OCI-LY3 (cell line): ENCODE results near the gene PLCZ1.
"Not testable (repeated sequence)": the region's sequence is repeated elsewhere in the genome, so short reads cannot be mapped to it uniquely, and the experiment has no call there.

Experiments used
- H2AFZ ChIP-seq: fragments of 200-600, 300-600 bp; shearing (Covaris generic); 2 replicates; pipeline ENCODE4 v1.6.0; 2014; ENCODE audit warnings: antibody characterized with exemption, low read depth, low read length
- H3K27ac ChIP-seq: fragments of 200-600, 300-600 bp; sonication (generic); 2 replicates; pipeline ENCODE4 v1.5.1; 2014; ENCODE audit warnings: mild to moderate bottlenecking, low read length, moderate library complexity, mixed read lengths
- H3K27me3 ChIP-seq: fragments of 200-600, 300-600 bp; sonication (generic); 2 replicates; pipeline ENCODE4 v1.6.1; 2014; ENCODE audit warnings: low read depth, low read length, mixed read lengths
- H3K36me3 ChIP-seq: fragments of 200-600, 300-600 bp; sonication (generic); replicated peaks from 2 replicates; pipeline ENCODE3; 2014; ENCODE audit warnings: low read depth, low read length, mixed read lengths
- H3K4me1 ChIP-seq: fragments of 300-600, 200-600 bp; sonication (generic); 2 replicates; pipeline ENCODE4 v1.6.1; 2014; ENCODE audit warnings: low read length, mixed read lengths
- H3K4me2 ChIP-seq: fragments of 200-600, 300-600 bp; sonication (generic); 2 replicates; pipeline ENCODE4 v1.6.1; 2014; ENCODE audit warnings: low read length, mixed read lengths
- H3K4me3 ChIP-seq: fragments of 300-600, 200-600 bp; sonication (generic); 2 replicates; pipeline ENCODE4 v1.5.1; 2014; ENCODE audit warnings: antibody characterized with exemption, mild to moderate bottlenecking, low read length, moderate library complexity
- H3K79me2 ChIP-seq: fragments of 300-600, 200-600 bp; shearing (Covaris generic); 2 replicates; pipeline ENCODE4 v1.6.1; 2014; ENCODE audit warnings: mild to moderate bottlenecking, low read length, mixed read lengths
- H3K9ac ChIP-seq: fragments of 300-600, 200-600 bp; shearing (Covaris generic); 2 replicates; pipeline ENCODE4 v1.6.0; 2014; ENCODE audit warnings: mild to moderate bottlenecking, low read length, moderate library complexity
- H3K9me3 ChIP-seq: fragments of 200-600, 300-600 bp; shearing (Covaris generic); 2 replicates; pipeline ENCODE4 v1.6.1; 2014; ENCODE audit warnings: low read length, mixed read lengths; ENCODE audit not compliant: insufficient read depth
- H4K20me1 ChIP-seq: fragments of 200-600, 300-600 bp; sonication (generic); 2 replicates; pipeline ENCODE4 v1.6.1; 2016; ENCODE audit warnings: low read length, mixed read lengths; ENCODE audit not compliant: insufficient read depth
- EZH2phosphoT487 ChIP-seq: fragments of 200-600 bp; shearing (Covaris generic); IDR thresholded peaks from 2 replicates; pipeline ENCODE4 v1.6.1; 2018; ENCODE audit warnings: antibody characterized with exemption, mixed run types, low read depth
- TF ChIP-seq, protein P1 (sequence below): fragments of 200-600, 300-600 bp; sonication (generic); IDR thresholded peaks from 2 replicates; pipeline ENCODE4 v1.5.1; 2014; ENCODE audit warnings: antibody characterized with exemption, low read length, low read depth

PLCZ1 gene

DNA sequence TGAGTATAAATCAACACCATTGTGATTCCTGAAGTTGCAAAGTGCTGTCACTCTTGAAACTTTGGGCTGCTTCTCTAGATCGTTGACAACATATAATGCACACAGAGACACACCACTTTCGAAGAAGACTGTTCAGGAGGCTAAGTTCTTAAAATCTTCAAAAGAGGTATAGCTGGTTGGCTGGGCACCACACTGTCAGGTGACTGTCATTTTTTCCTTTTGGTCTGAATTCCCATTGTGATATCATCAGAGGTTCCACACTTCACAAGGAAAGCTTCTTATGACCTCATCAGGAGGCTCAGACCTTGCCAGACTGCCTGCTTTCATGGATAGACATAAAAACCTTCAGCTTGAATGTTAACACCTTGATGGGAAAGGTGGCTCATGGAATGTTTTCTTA lies at the start of gene PLCZ1, which contains the start of gene CAPZA3:
Gene PLCZ1 (minus strand): TSS at position 194 of the 400 bp plus-strand sequence. CDS start 641 bp downstream, outside the sequence.
Gene CAPZA3 (plus strand): TSS at position 301 of the 400 bp plus-strand sequence. CDS start 150 bp downstream, outside the sequence.
- TF ChIP-seq, protein P1, sequence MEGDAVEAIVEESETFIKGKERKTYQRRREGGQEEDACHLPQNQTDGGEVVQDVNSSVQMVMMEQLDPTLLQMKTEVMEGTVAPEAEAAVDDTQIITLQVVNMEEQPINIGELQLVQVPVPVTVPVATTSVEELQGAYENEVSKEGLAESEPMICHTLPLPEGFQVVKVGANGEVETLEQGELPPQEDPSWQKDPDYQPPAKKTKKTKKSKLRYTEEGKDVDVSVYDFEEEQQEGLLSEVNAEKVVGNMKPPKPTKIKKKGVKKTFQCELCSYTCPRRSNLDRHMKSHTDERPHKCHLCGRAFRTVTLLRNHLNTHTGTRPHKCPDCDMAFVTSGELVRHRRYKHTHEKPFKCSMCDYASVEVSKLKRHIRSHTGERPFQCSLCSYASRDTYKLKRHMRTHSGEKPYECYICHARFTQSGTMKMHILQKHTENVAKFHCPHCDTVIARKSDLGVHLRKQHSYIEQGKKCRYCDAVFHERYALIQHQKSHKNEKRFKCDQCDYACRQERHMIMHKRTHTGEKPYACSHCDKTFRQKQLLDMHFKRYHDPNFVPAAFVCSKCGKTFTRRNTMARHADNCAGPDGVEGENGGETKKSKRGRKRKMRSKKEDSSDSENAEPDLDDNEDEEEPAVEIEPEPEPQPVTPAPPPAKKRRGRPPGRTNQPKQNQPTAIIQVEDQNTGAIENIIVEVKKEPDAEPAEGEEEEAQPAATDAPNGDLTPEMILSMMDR = no peak
- TF ChIP-seq EZH2phosphoT487 = no peak
- H3K9ac ChIP-seq = no peak within 1 kb of the TSS
- H3K4me1 ChIP-seq = no peaks in the 10 kb centered on the region
- H3K4me3 ChIP-seq = no peak within 1 kb of the TSS
- H3K4me2 ChIP-seq = no peak within 1 kb of the TSS
- no peaks in the 10 kb centered on the region for H3K9me3 ChIP-seq
- no peaks in the 10 kb centered on the region for H3K36me3 ChIP-seq
- no peak within 1 kb of the TSS for H2AFZ ChIP-seq
- H3K27me3 ChIP-seq = no peaks in the 10 kb centered on the region
- no peak within 1 kb of the TSS for H3K27ac ChIP-seq
- H3K79me2 ChIP-seq = no peaks in the 10 kb centered on the region
- H4K20me1 ChIP-seq = no peaks in the 10 kb centered on the region

DNA sequence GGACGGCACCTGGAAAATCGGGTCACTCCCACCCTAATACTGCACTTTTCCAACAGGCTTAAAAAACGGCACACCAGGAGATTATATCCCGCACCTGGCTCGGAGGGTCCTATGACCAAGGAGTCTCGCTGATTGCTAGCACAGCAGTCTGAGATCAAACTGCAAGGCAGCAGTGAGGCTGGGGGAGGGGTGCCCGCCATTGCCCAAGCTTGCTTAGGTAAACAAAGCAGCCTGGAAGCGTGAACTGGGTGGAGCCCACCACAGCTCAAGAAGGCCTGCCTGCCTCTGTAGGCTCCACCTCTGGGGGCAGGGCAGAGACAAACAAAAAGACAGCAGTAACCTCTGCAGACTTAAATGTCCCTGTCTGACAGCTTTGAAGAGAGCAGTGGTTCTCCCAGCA lies 47.7 kb upstream of the PLCZ1 start:
- not testable (repeated sequence) for H3K4me2 ChIP-seq, H3K79me2 ChIP-seq, H2AFZ ChIP-seq, H3K36me3 ChIP-seq, H3K4me1 ChIP-seq, H3K27ac ChIP-seq, H4K20me1 ChIP-seq, H3K9ac ChIP-seq, H3K27me3 ChIP-seq, H3K4me3 ChIP-seq, H3K9me3 ChIP-seq

DNA sequence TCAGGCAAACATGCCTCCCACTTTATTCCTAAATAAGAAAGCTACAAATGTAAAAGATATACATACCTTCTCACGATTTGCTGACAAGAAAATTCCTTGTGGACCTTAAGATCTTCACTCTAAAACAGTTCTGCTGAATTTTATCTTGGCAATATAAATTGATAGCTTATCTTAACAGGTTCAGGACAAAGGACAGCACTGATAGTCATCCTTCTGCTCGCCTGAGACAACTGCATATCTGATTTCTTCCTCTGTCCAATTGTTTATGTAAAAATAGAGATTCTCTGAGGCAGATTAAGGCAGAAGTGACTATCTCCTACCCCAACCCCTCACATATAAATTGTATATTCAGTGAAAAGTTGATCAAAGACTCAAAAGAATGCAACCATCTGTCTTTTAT lies 45.0 kb upstream of the PLCZ1 start:
- H3K9ac ChIP-seq = no peak overlapping the region
- TF ChIP-seq EZH2phosphoT487 = no peak
- TF ChIP-seq, protein P1 = no peak
- H3K4me1 ChIP-seq = no peaks in the 10 kb centered on the region
- H3K36me3 ChIP-seq = no peaks in the 10 kb centered on the region
- H3K27me3 ChIP-seq = no peaks in the 10 kb centered on the region
- no peak overlapping the region for H3K4me2 ChIP-seq
- no peak overlapping the region for H2AFZ ChIP-seq
- no peak overlapping the region for H3K4me3 ChIP-seq
- H3K27ac ChIP-seq = no peak overlapping the region
- H4K20me1 ChIP-seq = no peaks in the 10 kb centered on the region
- H3K79me2 ChIP-seq = no peaks in the 10 kb centered on the region
- no peaks in the 10 kb centered on the region for H3K9me3 ChIP-seq

DNA sequence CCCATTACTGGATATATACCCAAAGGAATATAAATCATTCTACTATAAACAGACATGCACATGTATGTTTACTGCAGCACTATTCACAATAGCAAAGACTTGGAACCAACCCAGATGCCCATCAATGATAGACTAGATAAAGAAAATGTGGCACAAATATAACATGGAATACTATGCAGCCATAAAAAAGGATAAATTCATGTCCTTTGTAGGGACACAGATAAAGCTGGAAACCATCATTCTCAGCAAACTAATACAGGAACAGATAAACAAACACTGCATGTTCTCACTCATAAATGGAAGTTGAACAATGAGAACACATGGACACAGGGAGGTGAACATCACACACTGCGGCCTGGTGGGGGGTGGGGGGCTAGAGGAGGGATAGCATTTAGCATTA lies 28.7 kb upstream of the PLCZ1 start:
- not testable (repeated sequence) for H3K4me3 ChIP-seq, H3K4me2 ChIP-seq, H3K4me1 ChIP-seq, H3K36me3 ChIP-seq, H2AFZ ChIP-seq, H3K27ac ChIP-seq, H3K9ac ChIP-seq, H3K79me2 ChIP-seq, H4K20me1 ChIP-seq, H3K27me3 ChIP-seq, H3K9me3 ChIP-seq

GRCh38 chr12:18755341-18755740 lies 17.5 kb upstream of the PLCZ1 start:
- Histone ChIP-seq H3K9me3 (no peaks in the 10 kb centered on the region), H3K4me3 (no peak overlapping the region), H3K4me2 (no peak overlapping the region), H3K36me3 (no peaks in the 10 kb centered on the region), H3K79me2 (no peaks in the 10 kb centered on the region), H3K27me3 (no peaks in the 10 kb centered on the region), H3K27ac (no peak overlapping the region), H2AFZ (no peak overlapping the region), H3K9ac (no peak overlapping the region), H3K4me1 (no peaks in the 10 kb centered on the region), H4K20me1 (no peaks in the 10 kb centered on the region)
- TF ChIP-seq, protein P1 = no peak
- no peak for TF ChIP-seq EZH2phosphoT487
